K562 (cell line): Measurements from ENCODE around the gene YBX2.

Source experiments
- CHD2 ChIP-seq: IDR thresholded peaks from 2 replicates; pipeline ENCODE4 v1.6.1; 2011; ENCODE audit warnings: low read depth, low read length
- CTCF ChIP-seq, 3 experiments: IDR thresholded peaks in 2 of 3; conservative IDR thresholded peaks in 1 of 3; 2 replicates each; pipeline ENCODE4 v1.5.1; 2011 to 2012; ENCODE audit warnings: low read length in 3 of 3, mild to moderate bottlenecking in 3 of 3, control low read depth in 2 of 3, improper control_type of control experiment in 1 of 3, inconsistent platforms in 1 of 3, low read depth in 1 of 3, mixed read lengths in 1 of 3, moderate library complexity in 1 of 3; ENCODE audit not compliant: insufficient read depth in 2 of 3
- JUND ChIP-seq, 2 experiments: IDR thresholded peaks; 2 replicates in 1 of 2; 3 replicates in 1 of 2; pipeline ENCODE4 v1.6.1; 2011; ENCODE audit warnings: borderline replicate concordance in 2 of 2, low read depth in 2 of 2, low read length in 2 of 2, improper control_type of control experiment in 1 of 2, missing biosample characterization in 1 of 2, missing genetic modification characterization in 1 of 2, missing genetic modification reagents in 1 of 2
- MYC ChIP-seq, 2 experiments: fragments of 250-450 bp in 1 of 2; sonication (Bioruptor Pico) in 1 of 2; IDR thresholded peaks; 2 replicates each; pipeline versions ENCODE4 v1.5.1 to v1.6.1; 2012 to 2021; ENCODE audit warnings: low read depth in 2 of 2, borderline replicate concordance in 1 of 2, improper control_type of control experiment in 1 of 2, low read length in 1 of 2, mild to moderate bottlenecking in 1 of 2, moderate library complexity in 1 of 2
- RAD21 ChIP-seq, 2 experiments: fragments of 250-450 bp in 1 of 2; fragments of 450-650 bp in 1 of 2; sonication (Bioruptor Pico) in 1 of 2; formaldehyde crosslinking in 1 of 2; IDR thresholded peaks in 1 of 2; conservative IDR thresholded peaks in 1 of 2; 2 replicates each; pipeline versions ENCODE4 v1.4.0 to v1.8.0; 2020 to 2022; ENCODE audit warnings: mild to moderate bottlenecking in 2 of 2, moderate library complexity in 1 of 2
- RNF2 ChIP-seq: sonication (generic); IDR thresholded peaks from 2 replicates; pipeline ENCODE4 v1.6.1; 2016
- ZC3H11A ChIP-seq: IDR thresholded peaks from 2 replicates; pipeline ENCODE4 v1.6.1; 2012; ENCODE audit warnings: low read depth, low read length, improper control_type of control experiment
- ZNF57 ChIP-seq: fragments of 450-650 bp; formaldehyde crosslinking; IDR thresholded peaks from 2 replicates; pipeline ENCODE4 v1.4.0; 2020; ENCODE audit warnings: mild to moderate bottlenecking, moderate library complexity

- no peak for TF ChIP-seq JUND (IDR thresholded peaks at IDR 0.05; ENCODE audit: borderline replicate concordance, low read depth, low read length)
- no peak for TF ChIP-seq JUND (tag; IDR thresholded peaks at IDR 0.05; ENCODE audit: borderline replicate concordance, low read depth, low read length)
- no peak for TF ChIP-seq RNF2
- TF ChIP-seq CHD2 = no peak
- no peak for TF ChIP-seq MYC (IDR thresholded peaks at IDR 0.05; ENCODE audit: low read depth, low read length)
- no peak for TF ChIP-seq MYC (CRISPR knock-in tag; IDR thresholded peaks at IDR 0.05; ENCODE audit: borderline replicate concordance, low read depth)
- TF ChIP-seq RAD21 (CRISPR knock-in tag; conservative IDR thresholded peaks at IDR 0.05 in 1 of 2, IDR thresholded peaks at IDR 0.05 in 1 of 2) = no peak
- TF ChIP-seq ZC3H11A = no peak
- TF ChIP-seq ZNF57 (CRISPR knock-in tag) = no peak
- 0 out of 6 replicates have a peak, but pooled peaks of 2 of the 3 experiments have one; percentile 16 to 24 for TF ChIP-seq CTCF (IDR thresholded peaks at IDR 0.05 in 2 of 3, conservative IDR thresholded peaks at IDR 0.05 in 1 of 3; ENCODE audit: insufficient read depth in 2 of 3, low read depth in 1 of 3, low read length in 3 of 3)
These were observed 18.9 kb upstream of the YBX2 start for GRCh38 chr17:7313088-7313889.
